Measurements from ENCODE around the gene NUCKS1. TPM values are rescaled to one million over a fixed set of nuclear protein-coding genes. Genes with fewer than 3 reads are reported as not detected.
A peak's percentile ranks its signal among the peaks of the same experiment; 100 is the strongest.

NUCKS1 gene
- total RNA-seq, 5 donors from 2014 or later (not counting 1 experiment from before 2014, with no cell fraction given): 84.0 to 101 (median 94.6) TPM

- DNase-seq (no peak), ATAC-seq (replicated peaks in 1 of 4) (no peak)
- H3K9me3 Mint-ChIP-seq: no peaks in the 10 kb centered on the region
- Histone ChIP-seq H3K4me3 (ENCODE audit: control insufficient read depth in 1 of 2, extremely low read depth in 1 of 2, low read length in 1 of 2) (no peak overlapping the region), H3K36me3 (ENCODE audit: control insufficient read depth in 2 of 2, extremely low read depth in 1 of 2, insufficient read depth in 1 of 2, low read length in 1 of 2) (peaks cover 0 to 5% of the 10 kb centered on the region in 2 donors), H3K9me3 (no peaks in the 10 kb centered on the region), H3K27ac (ENCODE audit: low read length) (no peak overlapping the region), H3K27me3 (replicated peaks in 1 of 2; ENCODE audit: control insufficient read depth in 2 of 2, extremely low read depth in 1 of 2, insufficient read depth in 2 of 2, low read length in 1 of 2) (no peaks in the 10 kb centered on the region), H3K4me1 (ENCODE audit: control insufficient read depth in 1 of 2, extremely low read depth in 1 of 2, insufficient read depth in 2 of 2, low read length in 2 of 2) (peaks cover 11 to 27% of the 10 kb centered on the region in 2 experiments)
- H3K4me3 Mint-ChIP-seq: no peak overlapping the region
- ChIA-PET CTCF (interaction anchor here in 1 of 2 donors (0.6 kb wide), 1 partner anchor 355 kb away, joined by 4 read pairs; no protein-coding TSS in a partner anchor), POLR2A (no interaction called here)
- H3K27me3 Mint-ChIP-seq: no peaks in the 10 kb centered on the region
- H3K27ac Mint-ChIP-seq: peak overlapping the region in 1 of 2 donors; percentile 1
- H3K4me1 Mint-ChIP-seq: peaks cover 67 to 75% (median 69%) of the 10 kb centered on the region in 3 donors
- 30% methylated on average over 2 of the region's 4 CpGs for WGBS (ENCODE audit: insufficient coverage)
- H3K36me3 Mint-ChIP-seq: no peaks in the 10 kb centered on the region
Observed at GRCh38 chr1:205743977-205744376, 6.0 kb downstream of the NUCKS1 start.

DNA sequence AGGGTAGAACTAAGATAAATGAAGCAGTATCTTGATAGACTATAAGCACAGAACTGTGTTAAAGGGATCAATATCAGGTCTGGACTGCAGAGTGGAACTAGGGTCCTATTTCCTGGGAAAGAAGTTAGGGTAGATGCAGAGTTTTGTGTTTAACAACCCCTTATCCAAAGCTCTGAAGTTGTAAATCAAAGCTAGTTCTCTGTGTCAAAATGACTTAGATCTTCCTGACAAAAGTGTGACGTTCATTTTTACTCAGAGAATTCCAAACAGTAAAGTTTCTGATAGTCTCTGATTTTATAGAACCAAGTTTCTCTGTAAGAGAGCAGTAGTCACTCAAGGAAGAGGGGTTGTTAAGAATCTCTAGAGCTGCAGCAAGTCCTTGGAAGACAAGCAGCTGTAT is 8.3 kb downstream of the NUCKS1 start:
- Mint-ChIP-seq H3K4me1 (peaks cover 56 to 63% (median 57%) of the 10 kb centered on the region in 3 donors), H3K9me3 (no peaks in the 10 kb centered on the region), H3K27me3 (no peaks in the 10 kb centered on the region), H3K4me3 (no peak overlapping the region), H3K36me3 (no peaks in the 10 kb centered on the region), H3K27ac (peak overlapping the region in 1 of 2 donors; percentile 57)
- Histone ChIP-seq H3K4me1 (ENCODE audit: control insufficient read depth in 1 of 2, extremely low read depth in 1 of 2, insufficient read depth in 2 of 2, low read length in 2 of 2) (peaks cover 8 to 9% of the 10 kb centered on the region in 2 experiments), H3K36me3 (ENCODE audit: control insufficient read depth in 2 of 2, extremely low read depth in 1 of 2, insufficient read depth in 1 of 2, low read length in 1 of 2) (peaks cover 0 to 2% of the 10 kb centered on the region in 2 donors), H3K27me3 (replicated peaks in 1 of 2; ENCODE audit: control insufficient read depth in 2 of 2, extremely low read depth in 1 of 2, insufficient read depth in 2 of 2, low read length in 1 of 2) (no peaks in the 10 kb centered on the region), H3K9me3 (no peaks in the 10 kb centered on the region), H3K27ac (ENCODE audit: low read length) (no peak overlapping the region), H3K4me3 (ENCODE audit: control insufficient read depth in 1 of 2, extremely low read depth in 1 of 2, low read length in 1 of 2) (no peak overlapping the region)
- WGBS (ENCODE audit: insufficient coverage): no CpG with 5 or more reads among the region's 1 CpG
- CTCF ChIA-PET: interaction anchor here (0.6 to 1.3 kb wide), 3 partner anchors 30 to 110 kb away, joined by 3 to 7 read pairs (median 3); no protein-coding TSS in a partner anchor
- no peak for DNase-seq
- no peak for ATAC-seq (replicated peaks in 1 of 4)
- POLR2A ChIA-PET: interaction anchor here (0.6 to 1.3 kb wide), 7 partner anchors 19 to 109 kb away, joined by 3 to 8 read pairs (median 5); no protein-coding TSS in a partner anchor

GRCh38 chr1:205739348-205740160 is 10.4 kb downstream of the NUCKS1 start:
- no peaks in the 10 kb centered on the region for H3K36me3 Mint-ChIP-seq
- H3K4me1 ChIP-seq (ENCODE audit: control insufficient read depth in 1 of 2, extremely low read depth in 1 of 2, insufficient read depth in 2 of 2, low read length in 2 of 2): peaks cover 4 to 8% of the 10 kb centered on the region in 2 experiments
- peaks cover 38 to 57% (median 55%) of the 10 kb centered on the region in 3 donors for H3K4me1 Mint-ChIP-seq
- POLR2A ChIA-PET: interaction anchor here (0.5 to 0.9 kb wide), 3 partner anchors 29 to 364 kb away, joined by 4 to 9 read pairs (median 4); partner anchors contain the start of gene RAB29 (in 1 of the 2)
- CTCF ChIA-PET: interaction anchor here (0.7 to 1.7 kb wide), 2 partner anchors 15 to 28 kb away, joined by 3 to 8 read pairs; no protein-coding TSS in a partner anchor
- H3K4me3 Mint-ChIP-seq: no peak overlapping the region
- H3K36me3 ChIP-seq (ENCODE audit: control insufficient read depth in 2 of 2, extremely low read depth in 1 of 2, insufficient read depth in 1 of 2, low read length in 1 of 2): peaks cover 0 to 2% of the 10 kb centered on the region in 2 donors
- ATAC-seq (replicated peaks in 1 of 4): no peak
- H3K27me3 Mint-ChIP-seq: no peaks in the 10 kb centered on the region
- no peak overlapping the region for H3K4me3 ChIP-seq (ENCODE audit: control insufficient read depth in 1 of 2, extremely low read depth in 1 of 2, low read length in 1 of 2)
- no peaks in the 10 kb centered on the region for H3K9me3 Mint-ChIP-seq
- WGBS (ENCODE audit: insufficient coverage): 40% methylated on average over 1 of the region's 5 CpGs
- H3K27ac Mint-ChIP-seq: peak overlapping the region in 1 of 2 donors; percentile 36
- no peak overlapping the region for H3K27ac ChIP-seq (ENCODE audit: low read length)
- H3K27me3 ChIP-seq (replicated peaks in 1 of 2; ENCODE audit: control insufficient read depth in 2 of 2, extremely low read depth in 1 of 2, insufficient read depth in 2 of 2, low read length in 1 of 2): no peaks in the 10 kb centered on the region
- no peaks in the 10 kb centered on the region for H3K9me3 ChIP-seq
- no peak for DNase-seq

GRCh38 chr1:205735218-205735617 is 14.8 kb downstream of the NUCKS1 start:
- no peak for ATAC-seq (replicated peaks in 1 of 4)
- Mint-ChIP-seq H3K27ac (peak overlapping the region in 1 of 2 donors; percentile 45), H3K4me1 (peaks cover 52 to 62% (median 60%) of the 10 kb centered on the region in 3 donors), H3K4me3 (no peak overlapping the region), H3K36me3 (peaks cover 3% of the 10 kb centered on the region), H3K9me3 (no peaks in the 10 kb centered on the region), H3K27me3 (no peaks in the 10 kb centered on the region)
- peaks cover 0 to 2% of the 10 kb centered on the region in 2 donors for H3K36me3 ChIP-seq (ENCODE audit: control insufficient read depth in 2 of 2, extremely low read depth in 1 of 2, insufficient read depth in 1 of 2, low read length in 1 of 2)
- CTCF ChIA-PET: interaction anchor here (0.5 kb wide), 2 partner anchors 31 to 1954 kb away, joined by 3 to 6 read pairs; no protein-coding TSS in a partner anchor
- no peaks in the 10 kb centered on the region for H3K27me3 ChIP-seq (replicated peaks in 1 of 2; ENCODE audit: control insufficient read depth in 2 of 2, extremely low read depth in 1 of 2, insufficient read depth in 2 of 2, low read length in 1 of 2)
- no peak overlapping the region for H3K27ac ChIP-seq (ENCODE audit: low read length)
- no CpG with 5 or more reads among the region's 1 CpG for WGBS (ENCODE audit: insufficient coverage)
- peaks cover 0 to 8% of the 10 kb centered on the region in 2 experiments for H3K4me1 ChIP-seq (ENCODE audit: control insufficient read depth in 1 of 2, extremely low read depth in 1 of 2, insufficient read depth in 2 of 2, low read length in 2 of 2)
- no peak for DNase-seq
- POLR2A ChIA-PET: interaction anchor here in 1 of 2 donors (0.6 kb wide), 2 partner anchors 23 to 37 kb away, joined by 3 to 7 read pairs; no protein-coding TSS in a partner anchor
- no peaks in the 10 kb centered on the region for H3K9me3 ChIP-seq
- H3K4me3 ChIP-seq (ENCODE audit: control insufficient read depth in 1 of 2, extremely low read depth in 1 of 2, low read length in 1 of 2): no peak overlapping the region

- Histone ChIP-seq H3K9me3 (no peaks in the 10 kb centered on the region), H3K27ac (ENCODE audit: low read length) (no peak overlapping the region), H3K4me1 (ENCODE audit: control insufficient read depth in 1 of 2, extremely low read depth in 1 of 2, insufficient read depth in 2 of 2, low read length in 2 of 2) (peaks cover 0 to 4% of the 10 kb centered on the region in 2 experiments), H3K27me3 (replicated peaks in 1 of 2; ENCODE audit: control insufficient read depth in 2 of 2, extremely low read depth in 1 of 2, insufficient read depth in 2 of 2, low read length in 1 of 2) (no peaks in the 10 kb centered on the region), H3K36me3 (ENCODE audit: control insufficient read depth in 2 of 2, extremely low read depth in 1 of 2, insufficient read depth in 1 of 2, low read length in 1 of 2) (peaks cover 0 to under 1% of the 10 kb centered on the region in 2 donors), H3K4me3 (ENCODE audit: control insufficient read depth in 1 of 2, extremely low read depth in 1 of 2, low read length in 1 of 2) (no peak overlapping the region)
- no peak overlapping the region for H3K4me3 Mint-ChIP-seq
- no peaks in the 10 kb centered on the region for H3K27me3 Mint-ChIP-seq
- DNase-seq: no peak
- WGBS (ENCODE audit: insufficient coverage): 88% methylated on average over 1 of the region's 2 CpGs
- H3K4me1 Mint-ChIP-seq: peaks cover 40 to 52% (median 51%) of the 10 kb centered on the region in 3 donors
- ChIA-PET POLR2A (interaction anchor here in 1 of 2 donors (0.9 kb wide), 1 partner anchor 12 kb away, joined by 3 read pairs; no protein-coding TSS in a partner anchor), CTCF (interaction anchor here (0.6 to 1.4 kb wide), 4 partner anchors 39 to 206 kb away, joined by 3 to 7 read pairs (median 4); no protein-coding TSS in a partner anchor)
- peak overlapping the region in 1 of 2 donors; percentile 5 for H3K27ac Mint-ChIP-seq
- H3K36me3 Mint-ChIP-seq: peaks cover 3% of the 10 kb centered on the region
- H3K9me3 Mint-ChIP-seq: no peaks in the 10 kb centered on the region
- ATAC-seq (replicated peaks in 1 of 4): no peak
Observed at GRCh38 chr1:205733438-205734175, 16.4 kb downstream of the NUCKS1 start.

Measured in T-cell (primary cell).